Left hindlimb (tissue), 1 donor: ENCODE results near the gene HMGA1.
A peak's percentile ranks its signal among the peaks of the same experiment; 100 is the strongest.
"Not testable (repeated sequence)": the region's sequence is repeated elsewhere in the genome, so short reads cannot be mapped to it uniquely, and the experiment has no call there.

Experiments used
- DNase-seq: peaks from one replicate; pipeline ENCODE4 v3.0.0-alpha.2; 2018

The HMGA1 gene

DNA sequence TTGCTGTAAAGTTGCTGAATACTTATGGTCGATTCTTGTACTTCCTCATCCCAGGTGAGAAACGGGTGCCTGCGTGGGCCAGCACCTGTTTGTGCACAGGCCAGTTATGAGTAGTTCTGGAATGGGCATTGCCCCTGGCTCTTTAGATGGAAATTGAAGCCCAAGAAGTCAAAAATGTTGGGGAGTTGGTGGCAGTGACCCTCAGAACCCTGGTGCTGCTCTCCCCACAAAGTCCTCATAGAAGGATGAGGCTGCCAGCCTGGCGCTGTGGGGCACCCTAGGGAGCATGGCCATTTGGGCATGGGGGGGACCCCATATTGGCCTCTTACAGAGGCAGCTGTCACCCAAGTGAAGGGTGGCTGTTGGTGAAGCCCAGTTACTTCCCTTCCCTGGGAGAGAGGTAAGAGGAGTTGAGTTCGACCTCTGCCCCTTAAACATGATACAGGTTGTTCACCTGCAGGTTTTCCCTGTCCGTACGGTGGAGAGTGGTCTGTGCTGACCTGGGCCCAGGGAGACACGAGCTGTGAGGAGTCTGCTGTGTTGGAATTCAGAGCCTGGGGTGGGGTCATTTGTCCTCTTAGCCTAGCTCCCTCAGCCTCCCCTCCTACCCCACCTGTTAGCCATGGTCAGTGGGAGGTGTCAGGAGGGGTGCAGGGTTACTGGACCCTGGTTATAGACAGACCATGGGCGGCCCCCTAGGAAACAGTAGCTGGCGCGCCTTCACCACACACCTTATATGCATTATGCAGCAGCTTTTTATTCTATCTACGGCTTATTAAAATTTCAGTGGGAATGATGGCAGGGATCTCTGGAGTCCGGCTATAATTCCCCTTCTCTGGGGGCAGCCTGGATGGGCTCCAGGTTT lies 4.9 kb downstream of the HMGA1 start:
- no peak for DNase-seq

DNA sequence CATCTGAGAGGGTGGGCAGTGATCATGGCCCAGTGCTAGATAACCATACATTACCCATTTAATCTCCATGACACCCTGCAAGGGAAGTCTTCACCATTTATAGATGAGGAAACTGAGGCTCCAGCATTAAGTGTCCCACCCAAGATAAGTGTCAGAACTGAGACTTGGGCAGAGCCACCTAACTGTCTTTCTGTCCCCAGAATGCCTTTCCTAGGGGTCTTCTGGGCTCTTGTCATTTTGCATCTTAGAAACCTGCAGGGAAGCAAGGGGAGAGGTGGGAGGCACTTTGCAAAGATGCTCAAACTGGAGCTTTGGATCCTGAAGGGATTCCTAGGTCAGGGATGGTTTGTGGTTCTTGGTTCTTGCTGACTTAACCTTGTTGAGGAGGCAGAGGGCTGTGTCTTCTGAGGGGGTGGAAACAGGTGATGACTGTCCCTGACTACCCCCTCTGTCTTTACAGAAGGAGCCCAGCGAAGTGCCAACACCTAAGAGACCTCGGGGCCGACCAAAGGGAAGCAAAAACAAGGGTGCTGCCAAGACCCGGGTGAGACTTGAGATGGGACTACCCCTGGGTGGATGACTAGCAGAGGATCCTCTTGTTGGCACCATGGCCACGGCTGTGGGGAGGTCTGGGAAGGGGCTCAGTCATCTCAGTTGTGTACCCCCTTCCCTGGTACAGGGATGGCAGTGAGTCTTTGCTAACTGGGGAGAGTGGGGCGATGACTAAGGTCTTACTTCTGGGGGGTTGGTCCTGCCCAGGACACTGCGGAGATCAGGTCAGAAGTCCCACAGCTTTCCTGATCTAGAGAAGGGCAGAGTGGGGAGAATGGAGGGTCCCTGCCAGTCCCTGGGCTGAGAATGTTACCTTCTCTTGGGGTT lies 5.8 kb downstream of the HMGA1 start:
- no peak for DNase-seq

DNA sequence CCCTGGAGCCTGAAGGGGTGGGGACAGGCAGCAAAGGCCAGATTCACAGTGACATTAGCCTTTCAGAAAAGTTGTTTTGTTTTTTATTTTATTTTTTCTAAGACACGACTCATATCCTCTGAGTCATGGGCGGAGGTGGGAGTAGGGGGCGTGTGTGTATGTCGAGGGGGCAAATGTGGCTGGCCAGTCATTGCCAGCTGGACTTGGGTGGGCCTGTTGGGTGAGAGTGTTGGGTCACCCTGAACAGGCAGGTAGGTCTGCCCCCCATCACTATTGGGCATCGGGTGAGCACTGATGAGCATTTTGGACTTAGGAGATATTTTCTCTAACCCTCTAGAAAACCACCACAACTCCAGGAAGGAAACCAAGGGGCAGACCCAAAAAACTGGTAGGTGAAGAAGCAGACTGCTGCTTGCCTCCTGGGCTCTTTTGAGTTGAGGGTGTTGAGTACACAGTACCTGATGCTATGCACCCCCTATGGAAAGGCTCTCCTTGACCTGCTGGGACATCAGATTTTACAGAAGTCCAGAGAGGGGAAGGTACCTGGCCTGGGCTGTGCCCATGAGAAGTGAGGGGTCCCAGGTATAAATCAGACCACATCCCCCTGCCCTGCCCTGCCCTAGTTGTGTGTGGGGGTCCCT lies 6.6 kb downstream of the HMGA1 start:
- DNase-seq = no peak

DNA sequence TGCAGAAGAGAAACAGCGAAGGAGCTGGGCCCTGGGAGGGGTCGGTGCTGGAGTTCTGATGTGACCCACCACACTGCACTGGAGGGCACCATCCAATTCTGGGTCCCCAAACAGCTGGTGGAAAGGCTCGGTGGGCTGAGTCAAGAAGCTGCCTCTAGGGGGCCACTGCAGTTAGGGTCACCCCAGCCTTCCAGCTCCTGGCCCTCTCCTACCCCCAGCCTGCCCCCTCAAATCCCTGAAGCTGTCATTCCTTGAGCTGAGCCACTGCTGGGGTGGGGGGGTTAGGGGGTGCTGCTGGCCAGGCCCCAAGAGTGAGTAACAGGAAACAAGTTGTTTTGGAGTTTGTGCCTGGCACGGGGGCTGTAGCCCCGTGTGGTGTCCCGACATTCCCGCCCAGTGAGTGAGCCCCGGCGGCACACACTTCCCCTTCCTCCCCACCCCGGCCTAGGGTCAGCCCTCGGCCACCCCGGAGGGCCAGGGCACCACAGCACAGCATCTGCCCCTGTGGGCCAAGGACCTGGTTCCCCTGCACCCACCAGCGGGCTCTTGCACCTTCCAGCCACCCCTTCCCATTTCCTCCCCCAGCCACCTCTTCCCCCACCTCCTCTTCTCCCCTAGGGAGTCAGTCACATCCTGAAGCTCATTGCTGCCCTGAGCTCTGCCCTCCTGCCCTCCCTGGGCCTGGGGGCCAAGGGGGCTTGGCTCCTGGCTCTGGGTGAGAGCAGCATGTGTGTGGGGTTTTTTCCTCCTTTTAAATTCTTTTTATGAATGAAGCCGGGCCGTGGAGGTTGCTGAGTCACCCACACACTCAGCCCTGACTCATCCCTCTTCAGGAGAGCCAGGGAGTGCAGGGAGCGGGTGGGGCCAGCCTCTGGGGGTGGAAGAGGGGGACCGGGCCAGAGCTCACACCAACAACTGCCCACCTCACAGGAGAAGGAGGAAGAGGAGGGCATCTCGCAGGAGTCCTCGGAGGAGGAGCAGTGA lies 7.5 kb downstream of the HMGA1 start:
- DNase-seq = no peak

DNA sequence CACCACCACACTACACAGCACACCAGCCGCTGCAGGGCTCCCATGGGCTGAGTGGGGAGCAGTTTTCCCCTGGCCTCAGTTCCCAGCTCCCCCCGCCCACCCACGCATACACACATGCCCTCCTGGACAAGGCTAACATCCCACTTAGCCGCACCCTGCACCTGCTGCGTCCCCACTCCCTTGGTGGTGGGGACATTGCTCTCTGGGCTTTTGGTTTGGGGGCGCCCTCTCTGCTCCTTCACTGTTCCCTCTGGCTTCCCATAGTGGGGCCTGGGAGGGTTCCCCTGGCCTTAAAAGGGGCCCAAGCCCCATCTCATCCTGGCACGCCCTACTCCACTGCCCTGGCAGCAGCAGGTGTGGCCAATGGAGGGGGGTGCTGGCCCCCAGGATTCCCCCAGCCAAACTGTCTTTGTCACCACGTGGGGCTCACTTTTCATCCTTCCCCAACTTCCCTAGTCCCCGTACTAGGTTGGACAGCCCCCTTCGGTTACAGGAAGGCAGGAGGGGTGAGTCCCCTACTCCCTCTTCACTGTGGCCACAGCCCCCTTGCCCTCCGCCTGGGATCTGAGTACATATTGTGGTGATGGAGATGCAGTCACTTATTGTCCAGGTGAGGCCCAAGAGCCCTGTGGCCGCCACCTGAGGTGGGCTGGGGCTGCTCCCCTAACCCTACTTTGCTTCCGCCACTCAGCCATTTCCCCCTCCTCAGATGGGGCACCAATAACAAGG lies 8.5 kb downstream of the HMGA1 start:
- not testable (repeated sequence) for DNase-seq

DNA sequence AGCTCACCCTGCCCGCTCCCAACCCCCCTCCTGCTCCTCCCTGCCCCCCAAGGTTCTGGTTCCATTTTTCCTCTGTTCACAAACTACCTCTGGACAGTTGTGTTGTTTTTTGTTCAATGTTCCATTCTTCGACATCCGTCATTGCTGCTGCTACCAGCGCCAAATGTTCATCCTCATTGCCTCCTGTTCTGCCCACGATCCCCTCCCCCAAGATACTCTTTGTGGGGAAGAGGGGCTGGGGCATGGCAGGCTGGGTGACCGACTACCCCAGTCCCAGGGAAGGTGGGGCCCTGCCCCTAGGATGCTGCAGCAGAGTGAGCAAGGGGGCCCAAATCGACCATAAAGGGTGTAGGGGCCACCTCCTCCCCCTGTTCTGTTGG lies 9.1 kb downstream of the HMGA1 start:
- DNase-seq = not testable (repeated sequence)

DNA sequence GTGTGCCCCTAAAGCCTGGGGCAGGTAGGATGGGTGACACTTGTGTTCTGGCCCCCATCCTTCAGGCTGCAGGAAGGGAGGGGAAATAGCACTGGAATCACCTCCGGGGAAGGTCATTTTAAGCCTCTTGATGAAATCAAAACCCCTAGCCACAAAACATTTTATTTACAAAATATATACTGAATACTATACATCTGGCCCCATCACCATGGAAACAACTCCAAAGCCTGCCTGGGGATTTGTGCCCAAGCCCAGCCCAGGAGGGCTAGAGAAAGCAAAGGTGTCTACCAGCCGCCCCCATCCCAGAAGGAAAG lies 9.5 kb downstream of the HMGA1 start:
- DNase-seq = no peak

DNA sequence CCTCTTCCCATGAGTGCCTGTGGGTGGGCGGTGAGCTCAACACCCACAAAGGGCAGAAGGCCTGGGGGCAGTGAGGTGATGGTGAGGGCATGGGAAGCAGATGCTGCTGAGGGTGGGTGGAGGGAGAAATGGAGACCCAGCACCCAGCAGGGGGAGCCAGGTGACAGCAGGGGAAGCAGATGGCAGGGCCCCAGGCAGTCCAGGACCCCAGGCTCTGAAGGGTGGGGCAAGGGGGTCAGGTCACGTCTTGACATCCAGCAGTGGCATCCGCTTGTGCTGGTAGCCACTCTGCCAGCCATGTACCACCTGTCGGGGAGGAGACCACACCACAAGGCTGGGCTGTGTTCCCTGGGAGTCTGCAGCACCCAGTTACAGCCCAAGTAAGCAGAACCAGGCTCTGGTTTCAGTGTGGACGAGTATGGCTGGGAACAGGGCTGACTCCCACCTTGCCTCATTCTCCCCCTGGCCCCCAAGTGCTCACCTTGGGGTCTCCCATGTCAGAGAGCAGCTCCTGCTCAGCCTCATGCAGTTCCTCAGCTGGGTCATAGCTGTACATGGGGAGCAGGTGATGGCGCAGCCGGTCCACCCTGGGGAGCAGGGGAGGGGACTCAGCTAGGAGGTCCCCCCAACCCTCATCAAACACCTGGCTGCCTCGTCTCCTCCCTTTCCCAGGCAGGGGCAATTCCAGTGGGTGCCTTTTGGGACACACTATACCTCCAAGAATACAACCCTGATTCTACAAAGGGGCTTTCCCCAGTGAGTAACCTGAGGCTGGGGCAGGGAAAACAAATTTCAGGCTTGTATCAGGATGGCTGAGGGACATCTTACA lies 10.1 kb downstream of the HMGA1 start:
- no peak for DNase-seq

DNA sequence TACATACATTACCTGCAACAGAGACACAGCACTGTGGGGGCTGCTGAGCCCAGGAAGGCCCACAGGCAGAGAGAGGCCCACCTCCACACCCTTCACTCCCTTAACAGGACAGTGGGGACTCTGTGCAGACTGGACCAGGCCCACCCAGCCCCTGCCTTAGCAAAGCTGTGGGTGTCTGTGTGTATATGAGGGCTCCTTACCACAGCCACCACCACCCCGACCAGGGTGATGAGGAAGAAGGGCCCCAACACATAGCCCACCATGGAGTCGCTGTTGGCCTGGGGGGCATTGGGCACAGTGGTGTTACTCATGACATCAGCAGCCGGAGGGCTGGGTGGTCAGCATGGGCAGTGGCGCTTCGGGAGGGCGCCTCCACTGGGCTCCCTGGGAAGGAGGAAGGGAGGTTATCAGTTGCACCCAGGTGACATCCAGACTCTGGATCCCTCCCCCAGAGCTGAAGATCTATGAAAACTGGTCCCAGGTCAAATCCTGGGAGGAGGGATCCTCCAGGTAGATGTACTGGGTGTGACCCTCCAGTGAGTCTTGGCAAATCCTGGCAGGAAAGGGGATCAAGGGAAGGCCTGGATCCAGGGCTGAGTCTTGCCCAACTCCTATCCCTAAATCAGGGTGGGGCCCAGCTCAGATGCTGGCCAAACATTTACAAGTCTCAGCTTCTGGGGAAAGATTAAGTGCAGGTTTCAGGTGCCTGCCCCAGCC lies 11.0 kb downstream of the HMGA1 start:
- DNase-seq = no peak

DNA sequence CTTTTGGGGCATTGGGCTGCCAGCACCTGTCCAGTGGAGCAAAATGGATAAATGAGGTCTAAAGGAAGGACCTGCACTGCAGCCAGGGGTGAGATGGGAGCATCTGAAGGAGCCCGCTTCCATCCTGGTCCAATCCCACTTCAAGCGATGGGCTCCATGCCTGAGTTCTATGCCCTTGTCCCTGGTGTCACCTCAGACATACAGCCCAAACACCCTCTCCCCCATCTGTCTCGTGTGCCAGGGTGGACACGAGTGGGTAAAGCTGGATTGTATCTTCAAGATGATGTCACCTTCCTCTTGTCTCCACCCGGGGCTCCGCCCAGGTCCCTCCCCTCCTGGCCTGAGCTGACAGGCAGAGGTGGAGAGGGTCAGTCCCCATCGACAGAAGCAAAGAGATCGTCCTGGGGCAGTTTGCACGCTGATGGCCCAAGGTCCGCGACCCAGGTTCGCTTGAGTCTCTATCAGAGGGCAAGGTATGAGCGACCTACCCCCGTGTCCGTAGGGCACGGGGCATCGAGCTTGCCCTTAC lies 11.6 kb downstream of the HMGA1 start:
- no peak for DNase-seq

DNA sequence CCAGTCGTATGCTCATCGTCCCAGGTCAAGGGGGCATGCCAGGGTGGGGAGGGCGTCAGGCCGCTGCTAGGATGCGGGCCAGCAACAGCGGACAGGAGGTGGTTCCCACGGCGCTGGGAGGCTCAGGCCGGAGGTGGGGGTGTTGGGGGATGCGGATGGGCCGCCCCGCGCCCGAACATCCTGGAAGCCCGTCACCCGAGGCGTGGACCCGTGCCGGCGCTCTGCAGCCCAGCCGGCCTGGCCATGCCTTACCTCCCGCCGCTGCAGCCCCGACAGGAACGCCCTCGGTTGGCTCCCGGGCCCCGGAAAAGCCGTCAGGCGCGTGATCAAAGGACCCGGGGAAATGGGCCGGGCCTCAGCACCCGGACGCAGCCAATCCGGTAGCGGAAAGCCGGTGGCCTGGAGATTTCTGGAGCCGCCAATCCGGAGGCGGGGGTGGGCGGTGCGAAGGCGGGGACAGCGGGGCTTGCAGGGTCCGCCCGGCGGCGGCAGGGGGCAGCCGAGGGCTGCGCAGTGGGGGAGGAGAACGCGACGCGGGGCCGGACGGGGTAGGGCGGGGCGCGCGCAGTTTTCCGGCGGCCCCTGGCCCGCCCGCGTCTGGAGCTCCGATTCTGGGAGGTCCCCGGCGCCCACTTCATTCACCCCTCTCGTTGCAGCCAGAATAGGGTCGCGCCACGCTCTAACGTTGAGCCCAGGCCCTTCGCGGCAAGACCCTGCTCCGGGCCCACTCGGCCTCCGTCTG lies 12.2 kb downstream of the HMGA1 start, which contains the start of gene SMIM29:
SMIM29 (minus strand) TSS at position 280 of the 742 bp plus-strand sequence. CDS start 1,215 bp downstream, outside the sequence.
- peak; percentile 97 for DNase-seq

DNA sequence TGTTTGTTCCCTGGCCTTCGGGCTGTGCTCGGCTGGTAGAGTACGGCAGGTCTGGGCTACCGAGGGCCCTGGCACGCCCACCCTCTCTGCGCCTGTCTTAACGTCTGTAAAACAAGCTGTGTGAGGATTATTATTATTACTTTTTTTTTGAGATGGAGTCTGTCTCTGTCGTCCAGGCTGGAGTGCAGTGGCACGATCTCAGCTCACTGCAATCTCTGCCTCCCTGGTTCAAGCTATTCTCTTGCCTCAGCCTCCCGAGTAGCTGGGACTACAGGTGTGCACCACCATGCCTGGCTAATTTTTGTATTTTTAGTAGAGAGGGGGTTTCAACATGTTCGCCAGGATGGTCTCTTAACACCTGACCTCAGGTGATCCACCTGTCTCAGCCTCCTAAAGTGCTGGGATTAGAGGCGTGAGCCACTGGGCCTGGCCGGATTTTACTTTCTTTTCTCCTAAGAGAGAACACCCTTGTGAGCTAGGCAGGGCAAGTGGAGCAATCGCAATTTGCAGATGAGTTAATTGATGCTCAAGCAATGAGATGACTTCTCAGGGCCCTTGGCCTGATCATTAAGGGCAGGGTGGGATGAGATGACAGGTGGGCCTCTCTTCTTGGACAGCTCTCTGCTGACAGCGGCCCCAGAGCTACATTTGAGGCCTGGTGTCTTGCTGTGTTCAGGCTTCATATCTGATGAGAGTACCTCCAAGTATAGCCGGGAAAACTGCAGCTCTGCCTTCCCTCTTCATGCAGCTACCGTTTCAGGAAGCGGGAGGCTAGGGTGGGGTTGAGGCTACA lies 13.0 kb downstream of the HMGA1 start:
- DNase-seq = no peak

DNA sequence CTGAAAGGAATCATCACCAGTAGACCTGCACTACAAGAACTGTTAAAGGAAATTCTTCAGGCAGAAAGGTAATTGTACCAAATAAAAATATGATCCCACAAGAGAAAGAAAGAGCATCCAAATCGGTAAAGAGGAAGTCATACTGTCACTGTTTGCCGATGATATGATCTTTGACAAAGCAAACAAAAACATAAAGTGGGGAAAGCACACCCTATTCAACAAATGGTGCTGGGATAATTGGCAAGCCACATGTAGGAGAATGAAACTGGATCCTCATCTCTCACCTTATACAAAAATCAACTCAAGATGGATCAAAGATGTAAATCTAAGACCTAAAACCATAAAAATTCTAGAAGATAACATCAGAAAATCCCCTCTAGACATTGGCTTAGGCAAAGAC lies 15.7 kb downstream of the HMGA1 start:
- not testable (repeated sequence) for DNase-seq

DNA sequence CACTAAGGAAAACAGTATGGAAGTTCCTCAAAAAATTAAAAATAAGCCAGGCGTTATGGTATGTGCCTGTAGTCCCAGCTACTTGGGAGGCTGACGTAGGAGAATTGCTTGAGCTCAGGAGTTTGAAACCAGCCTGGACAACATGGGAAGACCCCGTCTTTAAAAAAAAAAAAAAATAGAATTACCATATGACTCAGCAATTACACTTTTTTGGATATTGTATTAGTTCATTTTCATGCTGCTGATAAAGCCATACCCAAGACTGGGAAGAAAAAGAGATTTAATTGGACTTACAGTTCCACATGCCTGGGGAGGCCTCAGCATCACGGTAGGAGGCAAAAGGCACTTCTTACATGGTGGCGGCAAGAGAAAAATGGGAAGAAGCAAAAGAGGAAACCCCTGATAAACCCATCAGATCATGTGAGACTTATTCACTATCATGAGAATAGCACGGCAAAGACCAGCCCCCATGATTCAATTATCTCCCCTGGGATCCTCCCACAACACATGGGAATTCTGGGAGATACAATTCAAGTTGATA lies 22.9 kb downstream of the HMGA1 start:
- DNase-seq = no peak

DNA sequence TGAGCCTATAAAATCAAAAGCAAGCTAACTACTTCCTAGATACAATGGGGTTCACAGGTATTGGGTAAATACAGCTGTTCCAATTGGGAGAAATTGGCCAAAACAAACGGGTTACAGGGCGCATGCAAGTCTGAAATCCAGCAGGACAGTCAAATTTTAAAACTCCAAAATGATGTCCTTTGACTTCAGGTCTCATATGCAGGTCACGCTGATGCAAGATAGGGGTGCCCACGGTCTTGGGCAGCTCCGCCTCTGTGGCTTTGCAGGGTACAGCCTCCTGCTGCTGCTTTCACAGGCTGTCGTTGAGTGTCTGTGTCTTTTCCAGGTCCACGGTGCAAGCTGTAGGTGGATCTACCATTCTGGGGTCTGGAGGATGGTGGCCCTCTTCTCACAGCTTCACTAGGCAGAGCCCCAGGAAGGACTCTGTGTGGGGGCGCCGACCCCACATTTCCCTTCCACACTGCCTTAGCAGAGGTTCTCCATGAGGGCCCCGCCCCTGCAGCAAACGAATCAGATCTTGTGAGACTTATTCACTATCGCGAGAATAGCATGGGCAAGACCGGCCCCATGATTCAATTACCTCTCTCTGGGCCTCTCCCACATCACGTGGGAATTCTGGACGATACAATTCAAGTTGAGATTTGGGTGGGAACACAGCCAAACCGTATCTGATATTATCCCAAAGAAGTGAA lies 24.0 kb downstream of the HMGA1 start:
- no peak for DNase-seq

DNA sequence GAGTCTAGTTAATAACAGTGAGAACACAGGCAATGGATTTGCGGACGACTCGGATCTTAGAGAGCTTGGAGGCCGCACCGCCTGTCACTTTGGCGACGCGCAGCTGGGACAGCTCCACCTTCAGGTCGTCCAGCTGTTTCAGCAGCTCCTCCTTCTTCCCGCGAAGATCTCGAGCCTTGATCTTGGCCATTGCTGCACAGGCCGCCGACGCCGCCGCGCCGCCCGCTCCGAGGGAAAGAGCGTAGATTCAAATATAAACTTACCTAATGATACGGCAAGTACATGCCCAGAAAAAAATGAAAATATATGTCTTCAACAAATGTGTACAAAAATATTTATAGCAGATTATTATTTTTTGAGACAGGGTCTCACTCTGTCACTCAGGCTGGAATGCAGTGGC lies 26.8 kb downstream of the HMGA1 start:
- DNase-seq = not testable (repeated sequence)

DNA sequence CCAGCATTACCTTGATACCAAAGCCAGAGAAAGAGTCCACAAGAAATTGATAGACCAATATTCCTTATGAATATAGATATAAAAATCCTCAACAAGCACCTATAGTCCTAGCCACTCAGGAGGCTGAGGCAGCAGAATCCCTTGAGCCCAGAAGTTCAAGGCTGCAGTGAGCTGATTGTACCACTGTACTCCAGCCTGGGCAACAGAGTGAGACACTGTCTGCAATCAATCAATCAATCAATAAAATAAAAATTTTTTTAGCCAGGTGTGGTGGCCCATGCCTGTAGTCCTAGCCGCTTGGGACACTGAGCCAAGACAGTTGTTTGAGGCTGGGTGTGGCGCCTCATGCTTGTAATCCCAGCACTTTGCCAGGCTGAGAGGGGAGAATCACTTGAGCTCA lies 31.1 kb downstream of the HMGA1 start:
- DNase-seq = no peak
